ENCODE measurements around the gene SEC24A. TPM values are rescaled to one million over a fixed set of nuclear protein-coding genes. Genes with fewer than 3 reads are reported as not detected.

The SEC24A gene
- polyA plus RNA-seq, 1 of the 3 experiments (the other 2 are of a cell fraction): 7.4 TPM

GRCh38 chr5:134738133-134738962, 89.8 kb downstream of the SEC24A start, which contains the start of gene CAMLG:
TSS of gene CAMLG (plus strand) at chr5:134738548. CDS start at chr5:134738621, 73 bp downstream.
- peaks cover 49% of the 10 kb centered on the region for H3K79me2 ChIP-seq (ENCODE audit: insufficient read depth)
- H3K4me2 ChIP-seq: peak within 1 kb of the TSS; percentile 78
- peaks cover 0 to 12% of the 10 kb centered on the region in 2 experiments; a peak in 2 of 4 replicates for H3K4me1 ChIP-seq (ENCODE audit: control insufficient read depth in 1 of 2, insufficient read depth in 2 of 2, low read depth in 1 of 2, low read length in 1 of 2)
- peak within 1 kb of the TSS; percentile 82 to 90 for H3K27ac ChIP-seq (ENCODE audit: low read depth in 2 of 2, low read length in 1 of 2)
- H2AFZ ChIP-seq (ENCODE audit: low read depth): peak within 1 kb of the TSS; percentile 99
- ChIA-PET CTCF (interaction anchor here (0.5 to 3.5 kb wide), 12 partner anchors 13 to 591 kb away, joined by 3 to 14 read pairs (median 3); partner anchors contain the start of genes C5orf24, DDX46 and PCBD2), POLR2A (interaction anchor here (0.6 to 1.6 kb wide), 7 partner anchors 20 to 1846 kb away, joined by 3 to 11 read pairs (median 4); partner anchors contain the start of genes DDX46, HSPA4, PCBD2 and TXNDC15)
- H3K4me3 ChIP-seq (ENCODE audit: low read depth in 2 of 2, low read length in 1 of 2): peak within 1 kb of the TSS; percentile 76 to 84
- H3K27me3 ChIP-seq (ENCODE audit: insufficient read depth): no peaks in the 10 kb centered on the region
- H3K9ac ChIP-seq: peak within 1 kb of the TSS; percentile 79
- no peaks in the 10 kb centered on the region for H3K9me2 ChIP-seq
- H3F3A ChIP-seq (replicated peaks; ENCODE audit: insufficient read depth): peaks cover 8% of the 10 kb centered on the region
- no peaks in the 10 kb centered on the region for H3K9me3 ChIP-seq
- H4K20me1 ChIP-seq (ENCODE audit: insufficient read depth): 0 out of 2 replicates have a peak, but pooled peaks cover 3% of the 10 kb centered on the region
- DNase-seq: peak; percentile 94
- WGBS (ENCODE audit: low lambda C conversion rate): 2% methylated on average over 28 of the region's 66 CpGs
- peaks cover 6 to 20% of the 10 kb centered on the region in 2 experiments for H3K36me3 ChIP-seq (replicated peaks in 1 of 2; ENCODE audit: control insufficient read depth in 1 of 2, insufficient read depth in 2 of 2, low read length in 1 of 2)
- TF ChIP-seq RAD21 (IDR thresholded peaks at IDR 0.05; ENCODE audit: low read length): peak; percentile 44; the same call in 1 of the 2 replicates
- TF ChIP-seq FOXM1 (IDR thresholded peaks at IDR 0.05; ENCODE audit: low read depth): no peak
- no peak for TF ChIP-seq EZH2phosphoT487 (IDR thresholded peaks at IDR 0.05; ENCODE audit: borderline replicate concordance, low read depth)
- TF ChIP-seq SIN3A (IDR thresholded peaks at IDR 0.05; ENCODE audit: borderline replicate concordance, low read depth, low read length): no peak
- TF ChIP-seq SMC3 (IDR thresholded peaks at IDR 0.05; ENCODE audit: low read depth, low read length): peak; percentile 33
- TF ChIP-seq, protein P1, sequence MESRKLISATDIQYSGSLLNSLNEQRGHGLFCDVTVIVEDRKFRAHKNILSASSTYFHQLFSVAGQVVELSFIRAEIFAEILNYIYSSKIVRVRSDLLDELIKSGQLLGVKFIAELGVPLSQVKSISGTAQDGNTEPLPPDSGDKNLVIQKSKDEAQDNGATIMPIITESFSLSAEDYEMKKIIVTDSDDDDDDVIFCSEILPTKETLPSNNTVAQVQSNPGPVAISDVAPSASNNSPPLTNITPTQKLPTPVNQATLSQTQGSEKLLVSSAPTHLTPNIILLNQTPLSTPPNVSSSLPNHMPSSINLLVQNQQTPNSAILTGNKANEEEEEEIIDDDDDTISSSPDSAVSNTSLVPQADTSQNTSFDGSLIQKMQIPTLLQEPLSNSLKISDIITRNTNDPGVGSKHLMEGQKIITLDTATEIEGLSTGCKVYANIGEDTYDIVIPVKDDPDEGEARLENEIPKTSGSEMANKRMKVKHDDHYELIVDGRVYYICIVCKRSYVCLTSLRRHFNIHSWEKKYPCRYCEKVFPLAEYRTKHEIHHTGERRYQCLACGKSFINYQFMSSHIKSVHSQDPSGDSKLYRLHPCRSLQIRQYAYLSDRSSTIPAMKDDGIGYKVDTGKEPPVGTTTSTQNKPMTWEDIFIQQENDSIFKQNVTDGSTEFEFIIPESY (IDR thresholded peaks at IDR 0.05; ENCODE audit: borderline replicate concordance, low read depth): peak; percentile 87; the same call in 1 of the 2 replicates
- no peak for TF ChIP-seq NRF1 (IDR thresholded peaks at IDR 0.05; ENCODE audit: low read depth, low read length)
- no peak for TF ChIP-seq FOSL2 (IDR thresholded peaks at IDR 0.05; ENCODE audit: borderline replicate concordance, low read depth)
- TF ChIP-seq, protein P2, sequence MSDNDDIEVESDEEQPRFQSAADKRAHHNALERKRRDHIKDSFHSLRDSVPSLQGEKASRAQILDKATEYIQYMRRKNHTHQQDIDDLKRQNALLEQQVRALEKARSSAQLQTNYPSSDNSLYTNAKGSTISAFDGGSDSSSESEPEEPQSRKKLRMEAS (IDR thresholded peaks at IDR 0.05; ENCODE audit: low read depth): peak; percentile 92
- peak; percentile 67 for TF ChIP-seq CTCF (IDR thresholded peaks at IDR 0.05)
- peak; percentile 70 for TF ChIP-seq POLR2AphosphoS5 (IDR thresholded peaks at IDR 0.05; ENCODE audit: low read depth, low read length)
- TF ChIP-seq, protein P3, sequence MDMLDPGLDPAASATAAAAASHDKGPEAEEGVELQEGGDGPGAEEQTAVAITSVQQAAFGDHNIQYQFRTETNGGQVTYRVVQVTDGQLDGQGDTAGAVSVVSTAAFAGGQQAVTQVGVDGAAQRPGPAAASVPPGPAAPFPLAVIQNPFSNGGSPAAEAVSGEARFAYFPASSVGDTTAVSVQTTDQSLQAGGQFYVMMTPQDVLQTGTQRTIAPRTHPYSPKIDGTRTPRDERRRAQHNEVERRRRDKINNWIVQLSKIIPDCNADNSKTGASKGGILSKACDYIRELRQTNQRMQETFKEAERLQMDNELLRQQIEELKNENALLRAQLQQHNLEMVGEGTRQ (IDR thresholded peaks at IDR 0.05; ENCODE audit: borderline replicate concordance, low read depth, low read length): peak; percentile 37; the same call in 1 of the 2 replicates
- TF ChIP-seq USF1 (IDR thresholded peaks at IDR 0.05; ENCODE audit: borderline replicate concordance, low read depth): peak; percentile 84; the same call in 1 of the 2 replicates
- TF ChIP-seq IRF3 (IDR thresholded peaks at IDR 0.05; ENCODE audit: low read depth, low read length): no peak
- 0 out of 2 replicates have a peak, but pooled peaks have one; percentile 22 for TF ChIP-seq ELF1 (IDR thresholded peaks at IDR 0.05)
- TF ChIP-seq GABPA (IDR thresholded peaks at IDR 0.05; ENCODE audit: low read depth): peak; percentile 38; the same call in 1 of the 2 replicates
- no peak for TF ChIP-seq MEF2A (IDR thresholded peaks at IDR 0.05; ENCODE audit: borderline replicate concordance, low read depth)
- TF ChIP-seq GATA2 (CRISPR knock-in tag; IDR thresholded peaks at IDR 0.05): no peak
- TF ChIP-seq, protein P4, sequence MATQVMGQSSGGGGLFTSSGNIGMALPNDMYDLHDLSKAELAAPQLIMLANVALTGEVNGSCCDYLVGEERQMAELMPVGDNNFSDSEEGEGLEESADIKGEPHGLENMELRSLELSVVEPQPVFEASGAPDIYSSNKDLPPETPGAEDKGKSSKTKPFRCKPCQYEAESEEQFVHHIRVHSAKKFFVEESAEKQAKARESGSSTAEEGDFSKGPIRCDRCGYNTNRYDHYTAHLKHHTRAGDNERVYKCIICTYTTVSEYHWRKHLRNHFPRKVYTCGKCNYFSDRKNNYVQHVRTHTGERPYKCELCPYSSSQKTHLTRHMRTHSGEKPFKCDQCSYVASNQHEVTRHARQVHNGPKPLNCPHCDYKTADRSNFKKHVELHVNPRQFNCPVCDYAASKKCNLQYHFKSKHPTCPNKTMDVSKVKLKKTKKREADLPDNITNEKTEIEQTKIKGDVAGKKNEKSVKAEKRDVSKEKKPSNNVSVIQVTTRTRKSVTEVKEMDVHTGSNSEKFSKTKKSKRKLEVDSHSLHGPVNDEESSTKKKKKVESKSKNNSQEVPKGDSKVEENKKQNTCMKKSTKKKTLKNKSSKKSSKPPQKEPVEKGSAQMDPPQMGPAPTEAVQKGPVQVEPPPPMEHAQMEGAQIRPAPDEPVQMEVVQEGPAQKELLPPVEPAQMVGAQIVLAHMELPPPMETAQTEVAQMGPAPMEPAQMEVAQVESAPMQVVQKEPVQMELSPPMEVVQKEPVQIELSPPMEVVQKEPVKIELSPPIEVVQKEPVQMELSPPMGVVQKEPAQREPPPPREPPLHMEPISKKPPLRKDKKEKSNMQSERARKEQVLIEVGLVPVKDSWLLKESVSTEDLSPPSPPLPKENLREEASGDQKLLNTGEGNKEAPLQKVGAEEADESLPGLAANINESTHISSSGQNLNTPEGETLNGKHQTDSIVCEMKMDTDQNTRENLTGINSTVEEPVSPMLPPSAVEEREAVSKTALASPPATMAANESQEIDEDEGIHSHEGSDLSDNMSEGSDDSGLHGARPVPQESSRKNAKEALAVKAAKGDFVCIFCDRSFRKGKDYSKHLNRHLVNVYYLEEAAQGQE (IDR thresholded peaks at IDR 0.05; ENCODE audit: low read depth, low read length): no peak
